NOMO-1 (cell line): Measurements from ENCODE around the gene BLCAP.
"Not testable (repeated sequence)": the region's sequence is repeated elsewhere in the genome, so short reads cannot be mapped to it uniquely, and the experiment has no call there.

ENCODE experiments used
- DNase-seq, 2 experiments: peaks; one replicate each; lab custom pipeline; 2025; ENCODE audit not compliant: unreplicated experiment in 2 of 2; lab: John Stamatoyannopoulos, UW

BLCAP gene

DNA sequence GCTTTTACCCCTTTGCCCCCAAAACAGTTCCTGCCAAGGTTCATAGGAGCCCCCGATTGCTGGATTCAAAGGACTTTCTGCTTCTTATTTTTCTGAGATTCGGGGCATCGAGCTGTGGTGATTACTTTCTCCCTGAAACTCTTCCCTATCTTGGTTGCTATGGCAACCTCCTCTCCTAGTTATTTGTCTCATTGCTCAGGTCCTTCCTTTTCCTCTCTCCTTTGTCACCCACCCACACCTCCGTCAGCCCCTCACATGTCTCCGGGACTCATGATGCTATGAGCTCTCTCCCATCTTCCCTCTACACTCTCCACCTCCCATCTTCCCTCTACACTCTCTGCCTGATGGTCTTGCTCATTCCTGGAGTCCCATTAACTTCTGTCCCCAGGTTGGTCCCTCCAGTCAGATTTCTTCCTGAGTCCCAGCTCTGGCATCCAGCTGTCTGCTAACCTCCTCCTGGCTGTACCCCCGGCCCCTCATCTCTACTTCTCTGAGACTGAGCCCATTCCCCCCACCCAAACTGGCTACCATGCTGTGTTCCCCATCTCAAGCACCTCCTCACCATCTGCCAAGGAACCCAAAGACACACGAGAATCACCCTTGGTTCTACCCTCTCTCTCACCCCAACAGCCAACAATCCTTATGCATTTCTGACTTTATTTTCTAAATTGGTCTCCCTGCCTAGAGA is 36.9 kb downstream of the BLCAP start:
- DNase-seq = no peak

DNA sequence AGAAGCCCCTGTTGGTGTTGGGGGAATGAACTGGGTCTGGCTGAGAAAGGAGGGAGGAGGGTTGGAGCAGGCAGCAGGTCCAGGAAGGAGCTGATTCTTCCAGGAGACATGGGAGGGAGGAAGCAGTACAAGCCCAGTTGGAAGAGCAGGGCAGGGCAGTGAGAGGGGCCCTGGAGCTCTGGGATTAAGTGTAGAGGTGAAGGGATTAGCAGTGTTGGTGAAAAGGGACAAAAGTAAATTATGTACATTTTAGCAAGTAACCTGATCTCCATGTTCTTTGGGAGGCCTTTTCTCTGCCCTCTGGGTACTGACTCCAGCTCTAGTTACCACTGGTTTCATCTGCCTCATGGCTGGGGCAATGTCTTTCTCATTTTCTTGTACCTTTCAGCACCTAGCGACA is 41.5 kb downstream of the BLCAP start:
- not testable (repeated sequence) for DNase-seq

DNA sequence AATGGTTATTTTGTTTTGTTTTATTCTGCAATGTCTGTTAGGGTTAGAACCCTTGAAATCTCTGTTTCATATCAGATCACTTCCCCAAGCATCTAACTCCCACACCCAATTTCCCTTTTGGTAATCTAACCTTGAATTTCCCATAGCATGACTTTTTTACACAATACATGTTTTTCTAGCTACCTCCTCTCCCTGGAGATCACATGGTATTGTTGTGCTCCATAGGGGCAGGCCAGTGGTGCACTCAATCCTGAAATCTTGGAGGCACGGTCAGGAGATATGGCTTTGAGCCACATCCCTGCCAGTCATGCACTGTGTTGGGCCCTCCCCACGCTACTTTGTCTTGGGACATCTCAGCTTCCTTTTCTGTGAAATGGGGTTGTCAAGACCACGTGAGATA is 43.3 kb downstream of the BLCAP start:
- DNase-seq = no peak

DNA sequence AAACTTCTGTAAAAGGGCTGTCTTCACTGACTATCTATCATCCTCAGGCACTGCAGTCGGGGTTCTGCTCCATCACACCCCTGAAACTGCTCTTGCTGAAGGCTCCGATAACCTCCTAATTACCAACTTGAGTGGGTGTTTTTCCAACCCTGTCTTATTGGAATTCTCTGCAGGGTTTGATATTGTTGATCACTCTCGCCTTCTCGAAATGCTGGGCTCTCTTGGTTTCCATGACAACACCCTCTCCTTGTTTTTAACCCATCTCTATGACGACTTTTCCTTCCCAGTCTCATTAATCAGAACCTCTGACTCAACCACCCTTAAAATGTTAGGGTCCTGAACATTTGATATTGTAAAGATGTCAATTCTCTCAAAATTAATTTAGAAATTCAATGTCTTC is 46.1 kb downstream of the BLCAP start:
- DNase-seq = no peak

DNA sequence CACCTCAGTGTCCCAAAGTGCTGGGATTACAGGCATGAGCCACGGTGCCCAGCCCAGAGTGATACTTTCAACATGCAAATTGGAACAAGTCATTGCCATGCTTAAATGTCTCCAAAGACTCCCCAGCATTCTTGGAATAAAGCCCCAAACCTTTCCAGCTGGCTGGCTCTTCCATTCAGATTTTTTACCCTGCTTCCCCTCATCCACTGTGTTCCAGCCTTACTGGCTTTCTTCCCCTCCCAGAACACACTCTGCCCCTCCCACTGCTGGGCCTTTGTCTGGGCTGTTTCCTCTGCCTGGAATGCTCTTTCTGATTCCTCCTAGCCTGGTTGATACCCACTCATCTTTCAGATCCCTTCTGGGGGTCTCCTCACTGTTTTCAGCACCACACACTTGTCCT is 46.8 kb downstream of the BLCAP start:
- DNase-seq = no peak

DNA sequence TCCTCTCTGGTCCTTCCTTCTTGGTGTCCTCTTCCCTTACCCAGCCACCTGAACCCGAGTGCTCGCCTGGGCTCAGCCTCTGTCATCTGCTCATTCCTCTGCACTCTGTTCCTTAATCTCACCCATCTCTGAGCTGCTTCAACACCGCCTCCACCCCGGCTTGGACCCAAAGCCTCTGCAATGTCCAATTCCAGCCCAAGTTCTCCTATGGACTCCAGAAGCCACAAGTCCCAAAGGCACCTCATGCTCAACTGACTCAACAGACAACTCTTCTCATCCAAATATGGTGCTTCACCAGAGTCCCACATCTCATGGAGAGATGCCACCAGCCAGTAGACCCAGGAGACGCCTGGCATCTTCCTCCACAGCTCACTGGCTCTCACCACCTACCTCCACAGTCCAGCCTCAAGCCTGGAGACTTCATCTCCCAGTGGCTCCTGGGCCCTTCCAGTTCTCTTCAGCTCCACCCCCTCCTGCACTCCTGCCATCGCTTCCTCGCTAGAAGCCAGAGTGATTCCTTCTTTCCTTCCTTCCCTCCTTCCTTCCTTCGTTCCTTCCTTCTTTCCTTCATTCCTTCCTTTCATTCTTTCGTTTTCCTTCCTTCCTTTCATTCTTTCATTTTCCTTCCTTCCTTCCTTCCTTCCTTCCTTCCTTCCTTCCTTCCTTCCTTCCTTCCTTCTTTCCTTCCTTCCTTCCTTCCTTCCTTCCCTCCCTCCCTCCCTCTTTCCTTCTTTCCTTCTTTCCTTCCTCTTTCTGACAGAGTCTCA is 47.6 kb downstream of the BLCAP start:
- DNase-seq = no peak

DNA sequence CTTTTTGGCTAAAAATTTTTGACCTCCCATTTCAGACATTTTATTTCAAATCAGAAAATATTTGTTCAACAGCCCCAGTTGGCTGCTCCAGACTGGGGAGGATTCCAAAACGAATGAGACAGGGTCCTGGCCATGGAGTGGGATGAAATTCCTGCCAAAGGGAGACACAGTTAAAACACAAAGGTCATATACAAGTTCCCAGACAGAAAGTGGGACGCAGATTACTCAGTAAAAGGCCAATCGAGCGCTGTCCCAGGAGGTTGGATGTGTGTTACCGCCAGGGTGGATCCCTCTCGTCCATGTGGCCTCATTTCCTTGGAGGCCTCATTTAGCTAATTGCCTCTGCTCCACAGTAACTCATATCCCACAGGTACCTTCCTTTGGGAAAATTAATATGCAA is 48.4 kb downstream of the BLCAP start:
- DNase-seq = no peak

DNA sequence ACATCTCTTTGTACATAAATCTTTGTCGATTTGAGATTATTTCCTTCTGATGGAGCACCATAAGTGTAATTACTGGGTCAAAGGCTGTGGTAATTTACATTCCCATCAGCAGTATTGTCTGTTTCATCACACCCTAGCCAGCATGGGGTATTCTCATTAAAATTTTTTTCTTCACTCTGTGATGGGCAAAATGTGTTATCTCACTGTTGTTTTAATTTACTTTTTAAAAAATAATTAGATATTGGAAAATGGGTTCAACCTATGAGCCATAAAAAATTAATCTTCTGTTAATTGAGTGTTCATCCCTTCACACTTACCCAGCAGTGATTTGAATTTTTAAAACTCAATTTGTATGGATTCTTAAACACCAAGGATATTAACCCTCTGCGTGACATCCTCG is 50.6 kb downstream of the BLCAP start:
- no peak for DNase-seq

DNA sequence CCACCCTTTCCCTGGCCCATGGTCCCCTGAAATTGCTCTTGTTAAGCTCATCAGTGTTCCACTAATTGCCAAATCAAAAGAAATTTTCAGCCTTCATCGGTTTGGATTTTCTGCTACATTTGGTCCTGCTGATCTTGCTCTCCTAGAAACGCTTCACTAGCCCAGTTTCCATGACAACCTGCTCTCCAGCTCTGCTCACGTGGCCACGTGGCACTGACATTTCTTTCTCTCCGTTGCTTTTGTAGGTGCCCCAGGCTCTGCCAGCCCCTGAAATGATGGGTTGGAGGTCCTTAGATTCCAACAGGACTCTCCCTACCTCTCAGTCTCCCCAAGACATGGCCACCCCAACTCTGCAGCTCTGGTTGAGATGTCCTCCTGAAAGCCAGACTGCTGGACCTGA is 52.4 kb downstream of the BLCAP start:
- no peak for DNase-seq

DNA sequence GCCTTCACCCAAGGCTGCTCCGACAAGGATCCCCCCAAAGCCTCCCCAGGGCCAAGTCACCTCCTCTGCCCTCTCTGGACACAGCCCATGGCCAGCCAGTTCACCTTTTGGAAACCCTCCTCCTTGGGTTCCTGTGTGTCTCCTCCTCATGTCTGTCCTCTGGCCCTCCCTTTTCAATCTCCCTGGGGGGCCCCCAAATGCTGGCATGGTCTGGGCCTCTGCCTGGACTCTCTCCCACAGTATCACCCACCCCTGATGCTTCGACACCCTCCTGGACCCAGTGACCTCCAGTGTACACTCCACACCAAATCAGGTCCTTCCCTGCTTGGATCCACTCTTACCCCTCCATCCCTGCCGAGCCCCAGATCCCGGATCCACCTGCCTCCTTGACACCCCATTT is 53.3 kb downstream of the BLCAP start:
- no peak for DNase-seq

DNA sequence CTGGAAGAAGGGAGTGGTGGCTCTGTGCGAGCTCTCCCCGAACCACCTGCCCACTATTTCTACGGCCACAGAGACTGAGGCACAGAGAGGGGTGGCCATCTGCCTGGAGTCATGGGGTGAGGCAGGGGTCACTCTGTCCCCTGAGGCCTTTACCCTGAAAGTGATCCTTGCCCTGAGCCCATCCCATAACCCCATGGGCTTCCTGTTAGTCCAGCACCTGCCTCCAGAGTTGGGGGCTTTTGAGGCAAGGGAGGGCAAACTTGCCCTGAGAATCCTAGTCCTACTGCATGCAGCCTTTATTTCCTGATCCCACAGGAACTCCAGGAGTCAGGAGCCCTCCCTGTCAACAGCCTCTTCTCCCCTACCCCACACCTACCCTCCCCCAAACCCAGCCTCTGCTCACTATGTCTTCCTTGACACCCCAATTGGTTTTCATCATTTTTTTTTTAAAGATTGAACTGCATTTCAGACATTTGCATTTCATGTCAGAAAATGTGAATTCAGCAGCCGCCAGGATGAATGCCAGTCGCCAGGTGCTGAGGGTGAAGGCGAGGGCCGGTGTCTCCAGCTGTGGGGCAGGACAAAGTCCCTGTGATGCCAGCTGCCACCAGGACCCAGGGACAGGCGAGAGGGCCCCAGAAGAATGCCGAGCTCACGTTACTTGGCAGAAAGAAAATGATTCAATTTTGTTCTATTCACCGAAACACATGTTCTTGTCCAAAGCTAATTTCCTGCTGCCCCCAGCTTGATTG is 54.3 kb downstream of the BLCAP start:
- no peak for DNase-seq

DNA sequence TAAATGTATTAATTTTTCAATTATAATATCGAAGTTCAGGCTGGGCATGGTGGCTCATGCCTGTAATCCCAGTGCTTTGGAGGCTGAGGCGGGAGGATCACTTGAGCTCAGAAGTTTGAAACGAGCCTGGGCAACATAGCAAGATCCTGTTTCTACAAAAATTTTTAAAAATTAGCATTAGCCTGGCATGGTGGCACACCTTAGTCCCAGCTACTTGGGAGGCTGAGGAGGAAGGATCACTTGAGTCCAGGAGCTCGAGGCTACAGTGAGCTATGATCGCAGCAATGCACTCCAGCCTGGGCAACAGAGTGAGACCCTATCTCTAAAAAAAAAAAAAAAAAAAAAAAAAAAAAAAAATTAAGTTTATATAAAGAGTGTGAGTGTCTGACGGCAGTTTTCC is 55.2 kb downstream of the BLCAP start:
- not testable (repeated sequence) for DNase-seq

DNA sequence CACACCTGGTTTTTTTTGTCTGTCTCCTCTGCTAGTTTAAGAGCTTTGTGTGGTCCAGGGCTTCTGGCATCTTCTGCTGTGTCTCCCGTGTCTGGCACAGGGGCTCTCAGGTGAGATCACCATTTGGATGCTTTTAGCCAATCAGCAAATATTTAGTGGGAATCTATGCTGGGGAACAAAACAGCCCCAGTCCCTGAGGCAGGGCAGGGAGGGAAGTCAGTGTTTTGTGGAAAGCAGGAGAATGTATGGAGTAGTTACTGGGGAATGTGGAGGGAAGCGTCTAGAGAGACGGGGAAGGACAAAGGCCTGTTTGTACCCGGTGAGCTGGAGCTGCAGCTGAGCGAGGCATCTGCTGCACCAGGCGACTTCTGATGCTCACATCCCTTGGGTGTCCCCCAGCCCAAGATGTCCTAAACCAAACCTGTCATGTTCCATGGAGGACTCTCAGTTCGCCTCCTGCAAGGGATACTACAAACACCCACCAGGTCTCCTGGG is 55.9 kb downstream of the BLCAP start:
- DNase-seq = no peak

DNA sequence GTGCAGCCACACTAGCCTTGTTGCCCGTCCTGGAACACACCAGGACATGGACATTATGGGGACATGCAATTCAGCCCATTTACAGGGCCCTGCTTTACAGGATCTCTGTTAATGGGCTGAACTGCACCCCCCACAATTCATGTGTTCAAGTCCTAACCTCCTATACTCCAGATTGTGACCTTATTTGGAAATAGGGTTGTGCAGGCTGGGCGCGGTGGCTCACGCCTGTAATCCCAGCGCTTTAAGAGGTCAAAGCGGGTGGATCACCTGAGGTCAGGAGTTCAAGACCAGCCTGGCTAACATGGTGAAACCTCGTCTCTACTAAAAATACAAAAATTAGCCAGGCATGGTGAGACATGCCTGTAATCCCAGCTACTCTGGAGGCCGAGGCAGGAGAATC is 57.5 kb downstream of the BLCAP start:
- not testable (repeated sequence) for DNase-seq

DNA sequence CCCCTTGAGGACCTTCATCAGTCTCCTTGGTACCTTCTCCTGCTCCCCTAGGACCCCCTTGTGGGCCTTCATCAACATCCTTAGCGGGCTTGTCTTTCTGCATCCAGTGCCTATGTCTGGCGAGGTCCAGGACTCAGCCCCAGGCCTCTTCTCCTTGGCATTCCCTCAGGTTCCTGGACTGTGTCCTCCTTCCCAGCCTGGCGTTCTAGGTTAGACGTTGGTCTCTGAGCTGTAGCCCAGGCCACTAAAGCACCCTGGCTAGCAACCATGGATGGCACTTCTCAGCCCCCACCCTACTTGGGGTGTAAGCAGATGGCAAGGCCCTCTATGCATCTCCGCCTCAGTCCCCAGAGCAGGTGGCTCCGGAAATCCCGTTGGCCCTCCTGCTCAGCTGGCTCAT is 58.1 kb downstream of the BLCAP start:
- no peak for DNase-seq

DNA sequence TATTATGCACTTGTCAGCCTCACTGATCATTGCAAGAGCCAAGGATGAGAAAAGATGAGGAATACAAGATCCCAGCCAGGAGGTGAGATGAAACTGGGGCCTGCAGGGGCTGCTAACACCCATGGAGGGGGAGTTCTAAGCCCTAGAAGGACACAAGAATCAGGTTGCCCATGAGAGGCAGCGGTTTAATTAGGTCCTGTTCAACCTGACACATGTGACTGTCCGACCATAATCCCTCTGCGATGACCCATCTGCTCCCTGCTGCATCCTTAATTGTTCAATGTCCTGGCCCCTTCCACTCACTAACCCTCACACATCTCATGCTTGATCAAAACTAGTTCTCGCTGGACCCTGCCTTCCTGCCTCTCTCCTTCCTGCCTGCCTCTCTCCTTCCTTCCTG is 58.8 kb downstream of the BLCAP start:
- DNase-seq = no peak
